AG10803 (cell line): Measurements from ENCODE around the gene BNC2.

Source experiments
- DNase-seq: peaks from one replicate; pipeline ENCODE4 v3.0.0; 2010; ENCODE audit warnings: low read depth
- H3K4me3 ChIP-seq: 2 replicates; pipeline ENCODE4 v1.5.1; 2011; ENCODE audit warnings: mild to moderate bottlenecking, low read length, control low read depth
- CTCF ChIP-seq: conservative IDR thresholded peaks from 2 replicates; pipeline ENCODE4 v1.5.1; 2011; ENCODE audit warnings: mild to moderate bottlenecking, low read length, control low read depth, inconsistent platforms

BNC2 gene

GRCh38 chr9:16743375-16743774 lies 127.1 kb downstream of the BNC2 start:
- DNase-seq: peak; percentile 48
- TF ChIP-seq CTCF: no peak
- H3K4me3 ChIP-seq: no peak overlapping the region

GRCh38 chr9:16735001-16735400 lies 135.5 kb downstream of the BNC2 start:
- no peak overlapping the region for H3K4me3 ChIP-seq
- DNase-seq: no peak
- TF ChIP-seq CTCF: no peak

- no peak overlapping the region for H3K4me3 ChIP-seq
- DNase-seq: peak; percentile 31
- no peak for TF ChIP-seq CTCF
Measured at GRCh38 chr9:16732546-16732945, 137.9 kb downstream of the BNC2 start.

- no peak for DNase-seq
- no peak for TF ChIP-seq CTCF
- no peak overlapping the region for H3K4me3 ChIP-seq
Measured at GRCh38 chr9:16730162-16730561, 140.3 kb downstream of the BNC2 start.

GRCh38 chr9:16729651-16730050 lies 140.8 kb downstream of the BNC2 start:
- TF ChIP-seq CTCF: no peak
- no peak for DNase-seq
- no peak overlapping the region for H3K4me3 ChIP-seq

- H3K4me3 ChIP-seq: peak overlapping the region; percentile 67
- no peak for TF ChIP-seq CTCF
- DNase-seq: no peak
Measured at GRCh38 chr9:16728137-16728508, 142.3 kb downstream of the BNC2 start.

GRCh38 chr9:16727452-16728136 lies 142.9 kb downstream of the BNC2 start:
- peak; percentile 40 for DNase-seq
- H3K4me3 ChIP-seq: peak overlapping the region; percentile 67
- no peak for TF ChIP-seq CTCF
